Neural progenitor cell (in vitro differentiated cells): ENCODE measurements around the gene EFEMP1. TPM values are rescaled to one million over a fixed set of nuclear protein-coding genes. Genes with fewer than 3 reads are reported as not detected.

Experiments
- DNase-seq: peaks from one replicate; pipeline ENCODE4 v3.0.0-alpha.2; 2016; ENCODE audit warnings: low spot score
- H2AFZ ChIP-seq: fragments of 200-600 bp; sonication (generic); replicated peaks from 2 replicates; pipeline ENCODE4 v1.6.1; 2016; ENCODE audit warnings: antibody characterized with exemption
- H3F3A ChIP-seq: fragments of 200-600 bp; sonication (generic); 2 replicates; pipeline ENCODE4 v1.6.1; 2016; ENCODE audit warnings: antibody characterized with exemption, low read depth
- H3K27ac ChIP-seq: fragments of 200-600 bp; sonication (generic); 2 replicates; pipeline ENCODE4 v1.5.1; 2016; ENCODE audit warnings: mild to moderate bottlenecking
- H3K27me3 ChIP-seq: fragments of 200-600 bp; sonication (generic); 2 replicates; pipeline ENCODE4 v1.6.1; 2016; ENCODE audit warnings: mild to moderate bottlenecking, moderate library complexity
- H3K36me3 ChIP-seq: fragments of 200-600 bp; sonication (generic); 2 replicates; pipeline ENCODE4 v1.5.1; 2016
- H3K4me1 ChIP-seq: fragments of 200-600 bp; sonication (generic); 2 replicates; pipeline ENCODE4 v1.6.1; 2016; ENCODE audit warnings: mixed run types
- H3K4me2 ChIP-seq: fragments of 200-600 bp; sonication (generic); 2 replicates; pipeline ENCODE4 v1.6.1; 2016
- H3K4me3 ChIP-seq: fragments of 200-600 bp; sonication (generic); 2 replicates; pipeline ENCODE4 v1.5.1; 2016
- H3K79me2 ChIP-seq: fragments of 200-600 bp; sonication (generic); 2 replicates; pipeline ENCODE4 v1.6.1; 2016; ENCODE audit warnings: low read depth
- H3K9ac ChIP-seq: fragments of 200-600 bp; sonication (generic); 2 replicates; pipeline ENCODE4 v1.6.1; 2016
- H3K9me3 ChIP-seq: fragments of 200-600 bp; sonication (generic); 2 replicates; pipeline ENCODE4 v1.5.1; 2016; ENCODE audit warnings: low read depth
- H4K20me1 ChIP-seq: fragments of 200-600 bp; sonication (generic); 2 replicates; pipeline ENCODE4 v1.6.1; 2016; ENCODE audit warnings: low read depth
- H3K27ac Mint-ChIP-seq: 3 replicates; pipeline ENCODE4 v1.8.0; 2021; ENCODE audit warnings: mixed read lengths
- H3K27me3 Mint-ChIP-seq: 2 replicates; pipeline ENCODE4 v1.8.0; 2022; ENCODE audit warnings: low read depth, mild to moderate bottlenecking, inconsistent platforms, moderate library complexity, mixed read lengths; ENCODE audit not compliant: insufficient read depth
- H3K36me3 Mint-ChIP-seq: 3 replicates; pipeline ENCODE4 v1.8.0; 2021; ENCODE audit warnings: mixed read lengths
- H3K4me1 Mint-ChIP-seq: 3 replicates; pipeline ENCODE4 v1.8.0; 2021; ENCODE audit warnings: mixed read lengths
- H3K4me3 Mint-ChIP-seq: 3 replicates; pipeline ENCODE4 v1.8.0; 2021; ENCODE audit warnings: mild to moderate bottlenecking, moderate library complexity, mixed read lengths
- H3K9me3 Mint-ChIP-seq: 3 replicates; pipeline ENCODE4 v1.8.0; 2020; ENCODE audit warnings: mixed read lengths
- EZH2 ChIP-seq: fragments of 200-600 bp; sonication (generic); IDR thresholded peaks from 2 replicates; pipeline ENCODE4 v1.6.1; 2017; ENCODE audit warnings: antibody characterized with exemption, mild to moderate bottlenecking, moderate library complexity
- EZH2phosphoT487 ChIP-seq: fragments of 200-600 bp; sonication (generic); IDR thresholded peaks from 2 replicates; pipeline ENCODE4 v1.6.1; 2017; ENCODE audit warnings: antibody characterized with exemption
- total RNA-seq: library from RNA; depleted of rRNA; stranded (reverse); fragments of >200 nt; gene quantifications from 2 replicates; pipeline ENCODE4 v1.2.3, GENCODE V29; 2015; ENCODE audit warnings: low replicate concordance
- TF ChIP-seq, protein P1 (sequence below): fragments of 200-600 bp; sonication (generic); IDR thresholded peaks from 2 replicates; pipeline ENCODE4 v1.5.1; 2017; ENCODE audit warnings: antibody characterized with exemption, mild to moderate bottlenecking

Gene EFEMP1
- total RNA-seq, 1 donor from 2014 or later: 25.5 TPM

DNA sequence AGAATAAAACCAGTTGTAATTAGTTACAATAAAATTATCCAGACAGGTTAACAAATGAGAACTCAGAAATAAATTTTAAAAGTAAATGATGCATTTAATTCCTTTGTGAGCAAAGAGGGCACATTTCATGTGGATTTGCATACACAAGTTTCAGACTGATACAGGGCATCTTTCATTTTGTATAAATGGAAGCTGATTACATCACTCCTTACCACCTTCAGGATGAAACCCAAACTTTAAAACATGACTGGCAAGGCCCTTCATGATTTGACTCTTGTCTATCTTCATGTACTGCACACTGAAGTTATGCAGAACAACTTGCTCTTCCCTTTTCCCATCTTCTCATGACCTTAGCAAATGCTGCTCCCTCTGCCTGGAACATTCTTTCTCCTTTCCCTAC is 26.9 kb downstream of the EFEMP1 start:
- Mint-ChIP-seq H3K36me3 (no peaks in the 10 kb centered on the region), H3K27me3 (no peaks in the 10 kb centered on the region), H3K27ac (no peak overlapping the region), H3K4me1 (peaks cover 9% of the 10 kb centered on the region), H3K9me3 (no peaks in the 10 kb centered on the region), H3K4me3 (no peak overlapping the region)
- Histone ChIP-seq H3K4me3 (no peak overlapping the region), H3K27me3 (no peaks in the 10 kb centered on the region), H2AFZ (no peak overlapping the region), H3K9ac (no peak overlapping the region), H3F3A (no peaks in the 10 kb centered on the region), H3K27ac (no peak overlapping the region), H3K4me2 (no peak overlapping the region), H3K9me3 (no peaks in the 10 kb centered on the region), H3K36me3 (no peaks in the 10 kb centered on the region), H4K20me1 (no peaks in the 10 kb centered on the region), H3K79me2 (no peaks in the 10 kb centered on the region), H3K4me1 (no peaks in the 10 kb centered on the region)
- no peak for DNase-seq
- TF ChIP-seq, protein P1, sequence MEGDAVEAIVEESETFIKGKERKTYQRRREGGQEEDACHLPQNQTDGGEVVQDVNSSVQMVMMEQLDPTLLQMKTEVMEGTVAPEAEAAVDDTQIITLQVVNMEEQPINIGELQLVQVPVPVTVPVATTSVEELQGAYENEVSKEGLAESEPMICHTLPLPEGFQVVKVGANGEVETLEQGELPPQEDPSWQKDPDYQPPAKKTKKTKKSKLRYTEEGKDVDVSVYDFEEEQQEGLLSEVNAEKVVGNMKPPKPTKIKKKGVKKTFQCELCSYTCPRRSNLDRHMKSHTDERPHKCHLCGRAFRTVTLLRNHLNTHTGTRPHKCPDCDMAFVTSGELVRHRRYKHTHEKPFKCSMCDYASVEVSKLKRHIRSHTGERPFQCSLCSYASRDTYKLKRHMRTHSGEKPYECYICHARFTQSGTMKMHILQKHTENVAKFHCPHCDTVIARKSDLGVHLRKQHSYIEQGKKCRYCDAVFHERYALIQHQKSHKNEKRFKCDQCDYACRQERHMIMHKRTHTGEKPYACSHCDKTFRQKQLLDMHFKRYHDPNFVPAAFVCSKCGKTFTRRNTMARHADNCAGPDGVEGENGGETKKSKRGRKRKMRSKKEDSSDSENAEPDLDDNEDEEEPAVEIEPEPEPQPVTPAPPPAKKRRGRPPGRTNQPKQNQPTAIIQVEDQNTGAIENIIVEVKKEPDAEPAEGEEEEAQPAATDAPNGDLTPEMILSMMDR: no peak
- TF ChIP-seq EZH2: no peak
- no peak for TF ChIP-seq EZH2phosphoT487

DNA sequence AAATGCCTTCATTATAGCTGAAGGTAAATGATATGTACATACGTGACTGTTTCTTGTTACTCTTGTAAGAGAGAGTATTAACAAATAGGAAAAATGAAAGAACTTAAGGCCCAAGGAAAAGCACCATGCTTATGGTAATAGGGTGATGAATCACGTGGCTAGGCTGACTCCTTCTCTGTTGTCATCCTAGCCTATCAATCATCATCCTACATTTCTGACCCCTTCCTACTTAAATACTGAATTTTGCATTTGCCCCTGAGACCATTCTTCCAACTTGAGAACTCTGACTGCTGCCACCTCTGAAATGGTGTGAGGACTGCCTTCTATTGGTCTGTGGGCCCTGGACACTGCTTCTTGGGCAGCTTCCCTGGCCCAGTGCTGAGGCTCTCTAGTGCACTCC is 28.9 kb downstream of the EFEMP1 start:
- Histone ChIP-seq H3K9me3 (no peaks in the 10 kb centered on the region), H3K27me3 (no peaks in the 10 kb centered on the region), H3K27ac (no peak overlapping the region), H3K9ac (no peak overlapping the region), H3K4me1 (no peaks in the 10 kb centered on the region), H3K4me2 (no peak overlapping the region), H3K79me2 (no peaks in the 10 kb centered on the region), H3K36me3 (no peaks in the 10 kb centered on the region), H2AFZ (no peak overlapping the region), H3F3A (no peaks in the 10 kb centered on the region), H3K4me3 (no peak overlapping the region), H4K20me1 (no peaks in the 10 kb centered on the region)
- H3K4me1 Mint-ChIP-seq: peaks cover 12% of the 10 kb centered on the region
- TF ChIP-seq EZH2 (no peak), EZH2phosphoT487 (no peak)
- TF ChIP-seq, protein P1: no peak
- no peak for DNase-seq
- no peaks in the 10 kb centered on the region for H3K36me3 Mint-ChIP-seq
- no peaks in the 10 kb centered on the region for H3K9me3 Mint-ChIP-seq
- no peak overlapping the region for H3K4me3 Mint-ChIP-seq
- no peak overlapping the region for H3K27ac Mint-ChIP-seq
- no peaks in the 10 kb centered on the region for H3K27me3 Mint-ChIP-seq

DNA sequence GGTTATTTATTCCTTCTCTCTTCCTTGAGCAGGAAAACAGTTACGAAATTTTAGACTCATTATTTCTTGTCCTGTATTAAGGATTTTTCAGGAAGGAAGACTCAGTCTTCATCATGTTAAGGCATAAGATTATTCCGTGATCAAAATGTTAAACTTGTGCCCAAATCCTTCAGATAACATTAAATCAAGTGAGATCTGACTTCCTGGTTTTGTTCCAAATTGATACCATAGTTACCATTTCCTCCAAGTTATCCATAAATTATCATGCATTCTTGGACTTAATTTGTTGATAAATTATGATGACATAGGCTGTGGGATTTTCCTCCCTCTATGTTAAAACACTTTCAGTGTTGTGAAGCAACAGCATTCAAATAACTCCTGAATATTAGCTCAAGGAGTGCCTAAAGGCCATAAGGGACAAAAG is 31.9 kb downstream of the EFEMP1 start:
- H3K9ac ChIP-seq: no peak overlapping the region
- H3K4me3 ChIP-seq: no peak overlapping the region
- peaks cover 10% of the 10 kb centered on the region for H3K4me1 ChIP-seq
- H3K27me3 ChIP-seq: no peaks in the 10 kb centered on the region
- DNase-seq: no peak
- H4K20me1 ChIP-seq: no peaks in the 10 kb centered on the region
- no peak overlapping the region for H2AFZ ChIP-seq
- no peaks in the 10 kb centered on the region for H3K79me2 ChIP-seq
- Mint-ChIP-seq H3K4me1 (peaks cover 18% of the 10 kb centered on the region), H3K4me3 (no peak overlapping the region), H3K27ac (no peak overlapping the region), H3K36me3 (no peaks in the 10 kb centered on the region), H3K27me3 (no peaks in the 10 kb centered on the region), H3K9me3 (no peaks in the 10 kb centered on the region)
- H3K4me2 ChIP-seq: no peak overlapping the region
- no peaks in the 10 kb centered on the region for H3K36me3 ChIP-seq
- H3K9me3 ChIP-seq: no peaks in the 10 kb centered on the region
- H3F3A ChIP-seq: peaks cover 7% of the 10 kb centered on the region
- TF ChIP-seq, protein P1: no peak
- no peak for TF ChIP-seq EZH2
- no peak for TF ChIP-seq EZH2phosphoT487
- no peak overlapping the region for H3K27ac ChIP-seq
